ENCODE measurements around the gene WWOX. TPM values are rescaled to one million over a fixed set of nuclear protein-coding genes. Genes with fewer than 3 reads are reported as not detected.

Gene WWOX
- total and polyA plus RNA-seq, 2 of the 4 experiments (the other 2 are of a cell fraction) = 2.7 to 5.4 TPM

GRCh38 chr16:78985716-78986605 lies 886.5 kb downstream of the WWOX start (continued):
- TF ChIP-seq CEBPB (IDR thresholded peaks at IDR 0.05; ENCODE audit: low read depth, low read length) = no peak

DNA sequence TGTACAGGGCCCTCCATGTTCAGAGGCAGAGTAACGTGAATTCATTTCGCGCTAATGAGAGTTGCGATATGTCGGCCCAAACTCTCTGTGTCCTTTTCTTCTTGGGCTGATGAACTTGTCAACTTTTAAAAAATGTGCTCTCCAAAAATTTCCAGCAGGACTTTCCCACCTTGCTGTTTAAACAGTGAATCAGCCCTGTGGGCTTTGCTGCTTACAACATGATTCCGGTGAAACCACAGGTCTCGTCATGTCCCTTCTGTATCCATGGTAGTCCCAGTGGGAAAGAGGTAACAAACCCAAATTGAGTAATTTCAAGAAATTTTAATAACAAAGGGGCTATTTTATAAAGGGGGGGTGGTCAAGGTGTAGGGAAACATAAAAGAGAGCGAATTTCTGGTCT lies 888.2 kb downstream of the WWOX start:
- no peaks in the 10 kb centered on the region for H3K4me1 ChIP-seq (ENCODE audit: control insufficient read depth, insufficient read depth, low read length)
- no peak overlapping the region for H3K56ac ChIP-seq (ENCODE audit: extremely low read depth, insufficient read depth, low read length)
- intact Hi-C loops (cut with micrococcal nuclease) = no loop called here
- peaks cover 39% of the 10 kb centered on the region for H3K9me3 ChIP-seq (ENCODE audit: control insufficient read depth, insufficient read depth, low read length)
- no peak overlapping the region for H3K18ac ChIP-seq (ENCODE audit: low read depth, low read length)
- ChIA-PET CTCF (no interaction called here), POLR2A (ENCODE audit: unreplicated experiment) (no interaction called here)
- no peak overlapping the region for H4K5ac ChIP-seq (ENCODE audit: low read depth, low read length)
- no peak overlapping the region for H3K4ac ChIP-seq (ENCODE audit: low read depth, low read length)
- H2AK5ac ChIP-seq (ENCODE audit: low read depth, low read length) = no peak overlapping the region
- no peak overlapping the region for H4K8ac ChIP-seq (ENCODE audit: low read depth in 2 of 2, low read length in 2 of 2)
- dilution Hi-C loops (cut with HindIII; ENCODE audit: low sequenced_read_pairs, unreplicated experiment) = no loop called here
- no peak for TF ChIP-seq MXI1 (IDR thresholded peaks at IDR 0.05; ENCODE audit: borderline replicate concordance, low read depth, low read length)
- no peak for TF ChIP-seq ELK1 (IDR thresholded peaks at IDR 0.05; ENCODE audit: borderline replicate concordance, low read depth, low read length)
- no peak overlapping the region for H2AFZ ChIP-seq (replicated peaks; ENCODE audit: low read length, poor library complexity)
- ATAC-seq (ENCODE audit: low read depth) (no peak), DNase-seq (no peak)
- H3K27me3 ChIP-seq (ENCODE audit: control insufficient read depth, insufficient read depth, low read length) = no peaks in the 10 kb centered on the region
- H3K14ac ChIP-seq (replicated peaks; ENCODE audit: low read depth, low read length) = no peak overlapping the region
- H2BK20ac ChIP-seq (ENCODE audit: low read depth, low read length) = no peak overlapping the region
- BruUV-seq (replicated peaks) = no TSS peak
- no peak overlapping the region for H3K4me2 ChIP-seq (ENCODE audit: low read depth, low read length)
- no peak overlapping the region for H2AK9ac ChIP-seq (replicated peaks; ENCODE audit: low read depth, low read length, poor library complexity)
- H3K36me3 ChIP-seq (ENCODE audit: control insufficient read depth, insufficient read depth, low read length) = no peaks in the 10 kb centered on the region
- H3K9me1 ChIP-seq (ENCODE audit: insufficient read depth, low read length) = no peaks in the 10 kb centered on the region
- H2BK120ac ChIP-seq (ENCODE audit: low read depth, low read length) = no peak overlapping the region
- H3K79me1 ChIP-seq (ENCODE audit: low read depth in 1 of 2, low read length in 2 of 2) = no peaks in the 10 kb centered on the region
- in situ Hi-C loops (cut with MboI; ENCODE audit: low sequenced_read_pairs) = no loop called here
- WGBS, 2 experiments (ENCODE audit: extremely low coverage in 2 of 2, insufficient read length in 1 of 2) = 85% methylated on average over 4 of the region's 8 CpGs; no CpG with 5 or more reads in 1 of the 2 experiments
- H3K23ac ChIP-seq (ENCODE audit: low read depth, low read length) = no peak overlapping the region
- no peaks in the 10 kb centered on the region for H4K20me1 ChIP-seq (ENCODE audit: insufficient read depth, low read length)
- H3K4me3 ChIP-seq (ENCODE audit: insufficient read depth, low read depth, low read length) = no peak overlapping the region
- no peak overlapping the region for H4K91ac ChIP-seq (ENCODE audit: insufficient read depth, low read depth, low read length)
- no peak overlapping the region for H2BK15ac ChIP-seq (ENCODE audit: low read depth, low read length)
- H2BK5ac ChIP-seq (ENCODE audit: low read depth, low read length, poor library complexity, severe bottlenecking) = no peak overlapping the region
- H3K9ac ChIP-seq (ENCODE audit: low read depth, low read length) = no peak overlapping the region
- no peak overlapping the region for H3K27ac ChIP-seq (ENCODE audit: insufficient read depth, low read length)
